ENCODE measurements around the gene APEX1. TPM values are rescaled to one million over a fixed set of nuclear protein-coding genes. Genes with fewer than 3 reads are reported as not detected.

Gene APEX1
- total RNA-seq, 6 experiments from 2014 or later, result 50.2 to 87.0 (median 59.8) TPM

DNA sequence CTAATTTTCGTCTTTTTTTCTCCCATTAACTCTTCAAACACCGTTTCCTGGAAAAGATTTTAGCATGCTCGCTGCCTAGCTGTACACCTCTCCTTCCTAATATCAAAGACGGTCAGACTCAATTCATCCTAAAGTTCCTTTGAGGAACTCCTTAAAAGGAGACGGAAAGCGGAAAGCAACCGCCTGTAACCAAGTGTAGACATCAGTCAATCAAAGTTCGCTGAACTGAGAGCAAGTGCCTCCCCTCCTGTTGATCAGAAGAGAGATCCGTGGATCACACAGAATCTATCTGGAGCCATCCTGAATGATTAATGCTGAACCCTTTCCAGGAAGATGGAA is 41.3 kb upstream of the APEX1 start:
- H3K36me3 ChIP-seq, result no peaks in the 10 kb centered on the region
- H3K9me3 ChIP-seq, result no peaks in the 10 kb centered on the region
- H3K27me3 ChIP-seq, result no peaks in the 10 kb centered on the region
- peaks cover 0 to 4% (median 0%) of the 10 kb centered on the region in 4 donors for H3K4me1 ChIP-seq
- DNase-seq (no peak), ATAC-seq (peak; percentile 9 to 33 (median 26))
- peak overlapping the region; percentile 77 to 95 (median 85) for H3K27ac ChIP-seq
- peak overlapping the region; percentile 73 to 88 (median 84) for H3K4me3 ChIP-seq
- TF ChIP-seq, protein P1, sequence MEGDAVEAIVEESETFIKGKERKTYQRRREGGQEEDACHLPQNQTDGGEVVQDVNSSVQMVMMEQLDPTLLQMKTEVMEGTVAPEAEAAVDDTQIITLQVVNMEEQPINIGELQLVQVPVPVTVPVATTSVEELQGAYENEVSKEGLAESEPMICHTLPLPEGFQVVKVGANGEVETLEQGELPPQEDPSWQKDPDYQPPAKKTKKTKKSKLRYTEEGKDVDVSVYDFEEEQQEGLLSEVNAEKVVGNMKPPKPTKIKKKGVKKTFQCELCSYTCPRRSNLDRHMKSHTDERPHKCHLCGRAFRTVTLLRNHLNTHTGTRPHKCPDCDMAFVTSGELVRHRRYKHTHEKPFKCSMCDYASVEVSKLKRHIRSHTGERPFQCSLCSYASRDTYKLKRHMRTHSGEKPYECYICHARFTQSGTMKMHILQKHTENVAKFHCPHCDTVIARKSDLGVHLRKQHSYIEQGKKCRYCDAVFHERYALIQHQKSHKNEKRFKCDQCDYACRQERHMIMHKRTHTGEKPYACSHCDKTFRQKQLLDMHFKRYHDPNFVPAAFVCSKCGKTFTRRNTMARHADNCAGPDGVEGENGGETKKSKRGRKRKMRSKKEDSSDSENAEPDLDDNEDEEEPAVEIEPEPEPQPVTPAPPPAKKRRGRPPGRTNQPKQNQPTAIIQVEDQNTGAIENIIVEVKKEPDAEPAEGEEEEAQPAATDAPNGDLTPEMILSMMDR (IDR thresholded peaks at IDR 0.05), result no peak
- no peak for TF ChIP-seq POLR2A (IDR thresholded peaks at IDR 0.05)
- intact Hi-C loops (cut with DNase I), result no loop called here
- 6% methylated on average over 9 of the region's 9 CpGs for WGBS (ENCODE audit: insufficient coverage, low coverage, low lambda C conversion rate, missing lambda C conversion rate)

DNA sequence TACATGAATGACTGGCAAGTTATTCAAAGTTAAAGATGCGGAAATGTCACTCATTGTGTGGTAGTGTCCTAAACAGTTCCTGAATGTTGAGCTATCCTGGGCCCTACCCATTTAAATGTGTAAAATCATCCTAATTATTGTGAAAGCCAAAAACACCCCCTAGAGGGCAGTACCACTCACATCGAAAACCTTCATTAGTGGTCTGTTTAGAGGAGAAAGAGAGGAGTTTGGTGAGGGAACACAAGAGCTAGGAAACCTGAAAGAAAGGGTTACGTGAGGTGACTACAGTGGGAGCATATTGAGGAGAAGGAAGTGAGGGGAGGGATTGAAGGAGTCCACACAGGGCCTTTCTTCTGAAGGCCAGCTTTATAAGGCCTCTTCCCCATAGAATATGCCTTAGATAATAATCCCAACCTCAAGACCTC is 39.2 kb upstream of the APEX1 start:
- DNase-seq, result no peak
- peak; percentile 38 to 44 (median 40) for ATAC-seq
- no peaks in the 10 kb centered on the region for H3K9me3 ChIP-seq
- TF ChIP-seq, protein P1 (IDR thresholded peaks at IDR 0.05), result peak; percentile 53 to 64 (median 54)
- TF ChIP-seq POLR2A (IDR thresholded peaks at IDR 0.05), result no peak
- peaks cover 0 to 4% (median 0%) of the 10 kb centered on the region in 4 donors for H3K4me1 ChIP-seq
- H3K36me3 ChIP-seq, result no peaks in the 10 kb centered on the region
- intact Hi-C loops (cut with DNase I), result no loop called here
- WGBS (ENCODE audit: insufficient coverage, low coverage, low lambda C conversion rate, missing lambda C conversion rate), result 31% methylated on average over 3 of the region's 3 CpGs
- H3K27ac ChIP-seq, result no peak overlapping the region
- no peaks in the 10 kb centered on the region for H3K27me3 ChIP-seq
- no peak overlapping the region for H3K4me3 ChIP-seq

- Histone ChIP-seq H3K36me3 (no peaks in the 10 kb centered on the region), H3K27ac (no peak overlapping the region), H3K4me3 (no peak overlapping the region), H3K9me3 (no peaks in the 10 kb centered on the region), H3K27me3 (no peaks in the 10 kb centered on the region), H3K4me1 (peaks cover 0 to 4% (median 0%) of the 10 kb centered on the region in 4 donors)
- ATAC-seq (no peak), DNase-seq (no peak)
- WGBS (ENCODE audit: insufficient coverage, low coverage, low lambda C conversion rate, missing lambda C conversion rate), result 75% methylated on average over 2 of the region's 2 CpGs
- intact Hi-C loops (cut with DNase I), result no loop called here
- TF ChIP-seq, protein P1 (IDR thresholded peaks at IDR 0.05), result no peak
- no peak for TF ChIP-seq POLR2A (IDR thresholded peaks at IDR 0.05)
These were observed 38.8 kb upstream of the APEX1 start for GRCh38 chr14:20416223-20416622.

- WGBS (ENCODE audit: insufficient coverage, low coverage, low lambda C conversion rate, missing lambda C conversion rate), result 60% methylated on average over 6 of the region's 7 CpGs
- no peak overlapping the region for H3K27ac ChIP-seq
- intact Hi-C loops (cut with DNase I), result no loop called here
- TF ChIP-seq, protein P1 (IDR thresholded peaks at IDR 0.05), result no peak
- no peak for TF ChIP-seq POLR2A (IDR thresholded peaks at IDR 0.05)
- ATAC-seq (no peak), DNase-seq (no peak)
- no peak overlapping the region for H3K4me3 ChIP-seq
- H3K27me3 ChIP-seq, result no peaks in the 10 kb centered on the region
- H3K36me3 ChIP-seq, result no peaks in the 10 kb centered on the region
- H3K4me1 ChIP-seq, result no peaks in the 10 kb centered on the region
- no peaks in the 10 kb centered on the region for H3K9me3 ChIP-seq
These were observed 37.5 kb upstream of the APEX1 start for GRCh38 chr14:20417250-20418186.

All from right lobe of liver (tissue), 6 donors.